Neural cell (in vitro differentiated cells): ENCODE measurements around the gene CENPP. TPM values are rescaled to one million over a fixed set of nuclear protein-coding genes. Genes with fewer than 3 reads are reported as not detected.

Experiments
- H2AFZ ChIP-seq: fragments of 200-600, 300-800 bp; sonication (generic), shearing (Covaris generic); 2 replicates; pipeline ENCODE4 v1.6.0; 2014; ENCODE audit warnings: low read depth, mild to moderate bottlenecking, antibody characterized with exemption, low read length, moderate library complexity
- H3F3A ChIP-seq: fragments of 200-600 bp; shearing (Covaris generic); 2 replicates; pipeline ENCODE4 v1.6.1; 2016; ENCODE audit warnings: mild to moderate bottlenecking, moderate library complexity, mixed read lengths, antibody characterized with exemption, low read length; ENCODE audit not compliant: insufficient read depth, poor library complexity, severe bottlenecking
- H3K27ac ChIP-seq: fragments of 200-600, 300-800 bp; sonication (generic), shearing (Covaris generic); 2 replicates; pipeline ENCODE4 v1.5.1; 2014; ENCODE audit warnings: mild to moderate bottlenecking, low read length, moderate library complexity
- H3K27me3 ChIP-seq: fragments of 300-800, 200-600 bp; sonication (generic), shearing (Covaris generic); 2 replicates; pipeline ENCODE4 v1.6.0; 2014; ENCODE audit warnings: mild to moderate bottlenecking, low read depth, low read length, moderate library complexity; ENCODE audit not compliant: insufficient read depth
- H3K36me3 ChIP-seq: fragments of 300-800, 200-600 bp; sonication (generic), shearing (Covaris generic); 2 replicates; pipeline ENCODE4 v1.5.1; 2014; ENCODE audit warnings: mild to moderate bottlenecking, antibody characterized with exemption, low read length, moderate library complexity; ENCODE audit not compliant: insufficient read depth
- H3K4me2 ChIP-seq: fragments of 300-800, 200-600 bp; sonication (generic), shearing (Covaris generic); 2 replicates; pipeline ENCODE4 v1.6.0; 2014; ENCODE audit warnings: mild to moderate bottlenecking, low read length
- H3K4me3 ChIP-seq: fragments of 300-800, 200-600 bp; sonication (generic), shearing (Covaris generic); 2 replicates; pipeline ENCODE4 v1.5.1; 2014; ENCODE audit warnings: mild to moderate bottlenecking, low read length, moderate library complexity
- H3K79me2 ChIP-seq: fragments of 200-600 bp; shearing (Covaris generic); replicated peaks from 2 replicates; pipeline ENCODE4 v1.6.0; 2014; ENCODE audit warnings: mild to moderate bottlenecking, low read length, moderate library complexity; ENCODE audit not compliant: insufficient read depth
- H3K9ac ChIP-seq: fragments of 300-800, 200-600 bp; sonication (generic), shearing (Covaris generic); 2 replicates; pipeline ENCODE4 v1.6.1; 2016; ENCODE audit warnings: mild to moderate bottlenecking, low read length, mixed read lengths
- H3K9me2 ChIP-seq: fragments of 200-600 bp; shearing (Covaris generic); 2 replicates; pipeline ENCODE4 v1.6.1; 2016; ENCODE audit warnings: mild to moderate bottlenecking, low read length, mixed read lengths; ENCODE audit not compliant: insufficient read depth
- H3K9me3 ChIP-seq: fragments of 200-600, 300-800 bp; sonication (generic), shearing (Covaris generic); 2 replicates; pipeline ENCODE4 v1.6.1; 2016; ENCODE audit warnings: mild to moderate bottlenecking, mixed run types, low read length, moderate library complexity, mixed read lengths
- H4K20me1 ChIP-seq: fragments of 200-600 bp; shearing (Covaris generic); 2 replicates; pipeline ENCODE4 v1.6.1; 2016; ENCODE audit warnings: mild to moderate bottlenecking, mixed run types; ENCODE audit not compliant: insufficient read depth
- EP300 ChIP-seq: fragments of 450-650 bp; conservative IDR thresholded peaks from 2 replicates; pipeline ENCODE4 v1.6.1; 2014; ENCODE audit warnings: antibody characterized with exemption, mild to moderate bottlenecking, moderate library complexity; ENCODE audit not compliant: poor library complexity, severe bottlenecking
- EZH2 ChIP-seq: fragments of 200-600, 300-800 bp; shearing (Covaris generic), sonication (generic); IDR thresholded peaks from 2 replicates; pipeline ENCODE4 v1.6.1; 2014; ENCODE audit warnings: antibody characterized with exemption, low read length, borderline replicate concordance, mild to moderate bottlenecking; ENCODE audit not compliant: insufficient read depth, poor library complexity, severe bottlenecking
- MXI1 ChIP-seq: fragments of 450-650 bp; conservative IDR thresholded peaks from 2 replicates; pipeline ENCODE4 v1.6.1; 2014; ENCODE audit warnings: antibody characterized with exemption, mild to moderate bottlenecking; ENCODE audit not compliant: poor library complexity, severe bottlenecking
- POLR2AphosphoS5 ChIP-seq: IDR thresholded peaks from 2 replicates; pipeline ENCODE4 v1.6.1; 2012
- RAD21 ChIP-seq: fragments of 450-650 bp; conservative IDR thresholded peaks from 2 replicates; pipeline ENCODE4 v1.6.1; 2014; ENCODE audit warnings: antibody characterized with exemption, mild to moderate bottlenecking, moderate library complexity
- REST ChIP-seq: IDR thresholded peaks from 2 replicates; pipeline ENCODE4 v1.6.1; 2012; ENCODE audit warnings: borderline replicate concordance
- SMC3 ChIP-seq: fragments of 450-650 bp; conservative IDR thresholded peaks from 2 replicates; pipeline ENCODE4 v1.6.1; 2014; ENCODE audit warnings: antibody characterized with exemption, mild to moderate bottlenecking, moderate library complexity; ENCODE audit not compliant: poor library complexity
- TAF1 ChIP-seq: IDR thresholded peaks from 2 replicates; pipeline ENCODE4 v1.6.1; 2012; ENCODE audit warnings: low read depth
- polyA plus RNA-seq: library from polyadenylated mRNA; depleted of rRNA; stranded (reverse); fragments of >200 nt; gene quantifications from 2 replicates; pipeline ENCODE4 v1.2.3, GENCODE V29; 2014
- TF ChIP-seq, protein P1 (sequence below): fragments of 450-650 bp; IDR thresholded peaks from 2 replicates; pipeline ENCODE4 v1.5.1; 2014; ENCODE audit warnings: antibody characterized with exemption, mild to moderate bottlenecking, moderate library complexity; ENCODE audit not compliant: poor library complexity, severe bottlenecking

Gene CENPP
- polyA plus RNA-seq, 1 donor from 2014 or later = 5.0 TPM

DNA sequence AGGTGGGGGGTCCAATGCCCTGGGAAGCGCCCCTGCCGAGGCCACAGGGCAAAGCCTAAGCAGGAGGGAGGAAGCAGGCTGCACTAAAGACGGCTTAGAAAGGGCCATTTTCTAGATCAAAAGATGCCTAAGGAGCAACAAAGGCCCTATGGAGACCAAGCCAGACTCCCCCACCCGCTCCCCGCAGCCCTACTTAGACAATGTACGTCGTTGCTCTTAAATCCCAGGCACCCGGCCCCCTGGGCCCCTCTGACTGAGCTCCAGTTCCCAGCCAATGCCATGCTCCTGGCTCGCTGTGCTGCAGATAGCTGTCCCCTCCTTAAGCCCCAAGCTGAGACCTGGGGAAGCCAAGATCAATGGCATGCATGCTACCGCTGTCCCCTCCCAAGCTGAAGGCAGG is 333.8 kb downstream of the CENPP start:
- Histone ChIP-seq H2AFZ (no peak overlapping the region), H3K27me3 (no peaks in the 10 kb centered on the region), H3K9me2 (no peaks in the 10 kb centered on the region), H3F3A (no peaks in the 10 kb centered on the region), H3K4me2 (no peak overlapping the region), H3K36me3 (no peaks in the 10 kb centered on the region), H3K9ac (no peak overlapping the region), H3K79me2 (no peaks in the 10 kb centered on the region), H3K9me3 (no peaks in the 10 kb centered on the region), H4K20me1 (no peaks in the 10 kb centered on the region), H3K4me3 (no peak overlapping the region), H3K27ac (no peak overlapping the region)
- TF ChIP-seq, protein P1, sequence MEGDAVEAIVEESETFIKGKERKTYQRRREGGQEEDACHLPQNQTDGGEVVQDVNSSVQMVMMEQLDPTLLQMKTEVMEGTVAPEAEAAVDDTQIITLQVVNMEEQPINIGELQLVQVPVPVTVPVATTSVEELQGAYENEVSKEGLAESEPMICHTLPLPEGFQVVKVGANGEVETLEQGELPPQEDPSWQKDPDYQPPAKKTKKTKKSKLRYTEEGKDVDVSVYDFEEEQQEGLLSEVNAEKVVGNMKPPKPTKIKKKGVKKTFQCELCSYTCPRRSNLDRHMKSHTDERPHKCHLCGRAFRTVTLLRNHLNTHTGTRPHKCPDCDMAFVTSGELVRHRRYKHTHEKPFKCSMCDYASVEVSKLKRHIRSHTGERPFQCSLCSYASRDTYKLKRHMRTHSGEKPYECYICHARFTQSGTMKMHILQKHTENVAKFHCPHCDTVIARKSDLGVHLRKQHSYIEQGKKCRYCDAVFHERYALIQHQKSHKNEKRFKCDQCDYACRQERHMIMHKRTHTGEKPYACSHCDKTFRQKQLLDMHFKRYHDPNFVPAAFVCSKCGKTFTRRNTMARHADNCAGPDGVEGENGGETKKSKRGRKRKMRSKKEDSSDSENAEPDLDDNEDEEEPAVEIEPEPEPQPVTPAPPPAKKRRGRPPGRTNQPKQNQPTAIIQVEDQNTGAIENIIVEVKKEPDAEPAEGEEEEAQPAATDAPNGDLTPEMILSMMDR = no peak
- TF ChIP-seq POLR2AphosphoS5 (no peak), RAD21 (no peak), TAF1 (no peak), MXI1 (no peak), EP300 (no peak), REST (no peak), SMC3 (no peak), EZH2 (no peak)

DNA sequence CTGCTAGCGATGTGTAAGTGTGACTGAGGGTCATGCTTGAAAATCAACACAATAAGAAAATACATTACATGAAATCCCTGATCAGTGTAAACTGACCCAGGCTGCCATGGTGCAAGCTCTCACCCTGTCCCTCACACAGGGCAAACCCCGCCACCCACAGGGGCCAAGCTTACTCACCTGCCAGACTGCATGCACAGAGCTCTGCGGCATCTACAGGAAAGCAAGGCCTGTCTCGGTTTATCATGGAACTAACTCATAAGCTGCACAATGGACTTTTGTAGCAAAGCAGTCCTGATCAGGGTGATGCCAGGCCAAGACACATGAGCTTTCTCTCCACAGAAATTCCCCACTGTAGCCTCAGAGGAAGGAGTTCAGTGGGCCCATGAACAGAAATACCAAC is 334.5 kb downstream of the CENPP start:
- TF ChIP-seq, protein P1 = no peak
- TF ChIP-seq EZH2 (no peak), RAD21 (no peak), POLR2AphosphoS5 (no peak), TAF1 (no peak), REST (no peak), SMC3 (no peak), MXI1 (no peak), EP300 (no peak)
- Histone ChIP-seq H3F3A (no peaks in the 10 kb centered on the region), H3K9me3 (no peaks in the 10 kb centered on the region), H3K79me2 (no peaks in the 10 kb centered on the region), H3K4me3 (no peak overlapping the region), H3K36me3 (no peaks in the 10 kb centered on the region), H3K9me2 (no peaks in the 10 kb centered on the region), H2AFZ (no peak overlapping the region), H4K20me1 (no peaks in the 10 kb centered on the region), H3K27ac (no peak overlapping the region), H3K9ac (no peak overlapping the region), H3K27me3 (no peaks in the 10 kb centered on the region), H3K4me2 (no peak overlapping the region)
